IgD-negative memory B cell (primary cell): ENCODE results near the gene ADARB1. TPM values are rescaled to one million over a fixed set of nuclear protein-coding genes. Genes with fewer than 3 reads are reported as not detected.
A peak's percentile ranks its signal among the peaks of the same experiment; 100 is the strongest.

Source experiments
- H3K27ac Mint-ChIP-seq, 3 donors: one replicate each; pipeline ENCODE4 v1.8.0; 2020 to 2022; ENCODE audit warnings: mild to moderate bottlenecking in 3 of 3, mixed read lengths in 3 of 3, moderate library complexity in 1 of 3
- H3K27me3 Mint-ChIP-seq: one replicate; pipeline ENCODE4 v1.8.0; 2021; ENCODE audit warnings: mixed read lengths
- H3K36me3 Mint-ChIP-seq: one replicate; pipeline ENCODE4 v1.8.0; 2020; ENCODE audit warnings: mild to moderate bottlenecking, mixed read lengths
- H3K4me1 Mint-ChIP-seq, 3 donors: one replicate each; pipeline ENCODE4 v1.8.0; 2020 to 2022; ENCODE audit warnings: mixed read lengths in 3 of 3, mild to moderate bottlenecking in 1 of 3
- H3K4me3 Mint-ChIP-seq, 4 donors: one replicate each; pipeline ENCODE4 v1.8.0; 2020 to 2022; ENCODE audit warnings: mild to moderate bottlenecking in 4 of 4, mixed read lengths in 4 of 4, moderate library complexity in 3 of 4
- H3K9me3 Mint-ChIP-seq, 3 donors: one replicate each; pipeline ENCODE4 v1.8.0; 2020 to 2021; ENCODE audit warnings: mixed read lengths in 3 of 3, mild to moderate bottlenecking in 1 of 3
- polyA plus RNA-seq: library from polyadenylated mRNA; unstranded; fragments of 300-500 nt; fragmentation: Illumina TruSeq; gene quantifications from one replicate; pipeline ENCODE4 v1.2.3, GENCODE V29; 2021

The ADARB1 gene
- polyA plus RNA-seq, 1 donor from 2014 or later, result 4.5 TPM

- no peak overlapping the region for H3K4me3 Mint-ChIP-seq
- peaks cover 23% of the 10 kb centered on the region for H3K27me3 Mint-ChIP-seq
- no peak overlapping the region for H3K27ac Mint-ChIP-seq
- peaks cover 0 to 4% (median 1%) of the 10 kb centered on the region in 3 donors for H3K9me3 Mint-ChIP-seq
- H3K4me1 Mint-ChIP-seq, result no peaks in the 10 kb centered on the region
- H3K36me3 Mint-ChIP-seq, result no peaks in the 10 kb centered on the region
Observed at GRCh38 chr21:45234965-45235364, 160.6 kb downstream of the ADARB1 start.

DNA sequence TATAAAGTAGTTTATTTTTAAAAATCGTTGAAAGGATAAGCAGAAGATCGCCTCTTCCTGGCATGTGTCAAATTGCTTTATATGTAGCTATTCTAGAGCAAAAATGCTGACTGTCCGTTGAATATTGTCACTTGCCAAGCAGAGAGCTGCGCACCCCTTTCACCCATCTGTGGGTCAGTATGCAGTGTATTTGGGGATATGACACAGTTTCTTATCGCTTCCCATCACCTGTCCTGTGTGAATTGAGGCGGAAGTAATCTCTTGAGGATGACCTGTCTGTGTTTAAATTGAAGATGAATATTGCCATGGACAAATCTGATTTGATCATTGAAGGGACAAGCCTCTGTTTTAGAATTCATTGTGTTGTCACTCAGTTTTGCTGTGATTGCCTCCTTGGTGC is 161.1 kb downstream of the ADARB1 start:
- no peaks in the 10 kb centered on the region for H3K4me1 Mint-ChIP-seq
- peaks cover 0 to 5% (median 1%) of the 10 kb centered on the region in 3 donors for H3K9me3 Mint-ChIP-seq
- H3K27me3 Mint-ChIP-seq, result peaks cover 23% of the 10 kb centered on the region
- H3K4me3 Mint-ChIP-seq, result no peak overlapping the region
- H3K27ac Mint-ChIP-seq, result no peak overlapping the region
- no peaks in the 10 kb centered on the region for H3K36me3 Mint-ChIP-seq

GRCh38 chr21:45236481-45236880 is 162.1 kb downstream of the ADARB1 start:
- Mint-ChIP-seq H3K36me3 (no peaks in the 10 kb centered on the region), H3K27ac (no peak overlapping the region), H3K4me1 (no peaks in the 10 kb centered on the region), H3K4me3 (peak overlapping the region in 1 of 4 donors; percentile 41), H3K27me3 (peaks cover 27% of the 10 kb centered on the region), H3K9me3 (peaks cover 0 to 13% (median 1%) of the 10 kb centered on the region in 3 donors)

DNA sequence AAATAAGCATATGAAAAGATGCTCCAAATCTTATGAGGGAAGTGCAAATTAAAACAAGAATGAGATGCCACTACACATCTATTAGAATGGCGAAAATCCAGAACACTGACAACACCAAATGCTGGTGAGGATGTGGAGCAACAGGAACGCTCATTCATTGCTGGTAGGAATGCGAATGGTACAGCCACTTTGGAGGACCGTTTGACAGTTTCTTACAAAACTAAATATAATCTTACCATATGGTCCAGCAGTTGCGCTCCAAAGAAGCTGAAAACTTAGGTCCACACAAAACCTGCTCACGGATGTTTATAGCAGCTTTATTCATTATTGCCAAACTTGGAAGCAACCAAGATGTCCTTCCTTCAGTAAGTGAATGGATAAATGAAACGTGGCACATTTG is 163.0 kb downstream of the ADARB1 start:
- Mint-ChIP-seq H3K9me3 (peaks cover 0 to 21% (median 6%) of the 10 kb centered on the region in 3 donors), H3K4me1 (no peaks in the 10 kb centered on the region), H3K27me3 (peaks cover 27% of the 10 kb centered on the region), H3K4me3 (no peak overlapping the region), H3K36me3 (no peaks in the 10 kb centered on the region), H3K27ac (no peak overlapping the region)

DNA sequence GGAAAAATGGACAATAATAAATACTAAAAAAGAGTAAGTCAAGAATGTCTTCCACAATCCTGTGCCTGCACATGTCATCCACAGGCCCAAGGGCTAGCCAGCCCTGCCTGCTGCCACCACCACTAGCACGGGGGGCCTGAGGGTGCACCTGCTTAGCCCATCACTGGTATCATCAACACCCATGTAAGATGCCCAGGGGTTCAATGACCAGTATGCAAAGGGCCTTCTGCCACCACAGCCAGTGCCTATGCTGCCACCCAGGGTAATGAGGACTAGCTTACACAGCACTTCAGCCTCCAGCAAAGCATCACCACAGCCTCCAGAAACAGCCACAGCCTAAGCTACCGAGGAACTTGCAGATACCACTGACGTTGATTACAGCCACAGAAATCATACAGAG is 167.0 kb downstream of the ADARB1 start:
- no peak overlapping the region for H3K27ac Mint-ChIP-seq
- no peaks in the 10 kb centered on the region for H3K4me1 Mint-ChIP-seq
- H3K36me3 Mint-ChIP-seq, result no peaks in the 10 kb centered on the region
- peak overlapping the region in 1 of 4 donors; percentile 9 for H3K4me3 Mint-ChIP-seq
- H3K9me3 Mint-ChIP-seq, result peaks cover 0 to 36% (median 6%) of the 10 kb centered on the region in 3 donors
- peaks cover 20% of the 10 kb centered on the region for H3K27me3 Mint-ChIP-seq

DNA sequence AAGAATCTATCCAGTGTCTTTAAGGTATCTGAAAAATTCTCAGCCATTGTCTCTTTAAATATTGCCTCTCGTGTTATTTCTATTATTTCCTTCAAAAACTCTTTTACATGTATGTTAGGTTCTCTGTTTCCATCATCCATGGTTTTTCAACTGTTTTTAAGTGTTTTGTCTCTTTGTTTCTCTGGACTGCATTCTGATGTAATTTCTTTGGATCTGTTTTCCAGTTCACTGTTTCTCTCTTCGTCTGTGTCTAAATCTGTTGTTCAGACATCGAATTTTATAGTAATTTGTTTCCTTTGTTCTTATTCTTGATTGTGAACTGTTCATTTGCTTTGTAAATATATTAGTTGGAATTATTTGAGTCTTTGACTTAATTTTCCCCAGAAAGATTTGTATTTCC is 169.2 kb downstream of the ADARB1 start:
- peaks cover 0 to 31% (median 4%) of the 10 kb centered on the region in 3 donors for H3K9me3 Mint-ChIP-seq
- no peak overlapping the region for H3K4me3 Mint-ChIP-seq
- H3K27ac Mint-ChIP-seq, result no peak overlapping the region
- H3K36me3 Mint-ChIP-seq, result no peaks in the 10 kb centered on the region
- H3K4me1 Mint-ChIP-seq, result no peaks in the 10 kb centered on the region
- peaks cover 9% of the 10 kb centered on the region for H3K27me3 Mint-ChIP-seq

GRCh38 chr21:45244799-45245340 is 170.5 kb downstream of the ADARB1 start:
- Mint-ChIP-seq H3K4me1 (peaks cover 0 to 2% (median 0%) of the 10 kb centered on the region in 3 donors), H3K9me3 (peaks cover 0 to 31% (median 4%) of the 10 kb centered on the region in 3 donors), H3K27ac (no peak overlapping the region), H3K27me3 (peaks cover 8% of the 10 kb centered on the region), H3K4me3 (no peak overlapping the region), H3K36me3 (no peaks in the 10 kb centered on the region)

- H3K9me3 Mint-ChIP-seq, result peaks cover 0 to 21% (median 4%) of the 10 kb centered on the region in 3 donors
Observed at GRCh38 chr21:45246386-45247320, 172.3 kb downstream of the ADARB1 start.

DNA sequence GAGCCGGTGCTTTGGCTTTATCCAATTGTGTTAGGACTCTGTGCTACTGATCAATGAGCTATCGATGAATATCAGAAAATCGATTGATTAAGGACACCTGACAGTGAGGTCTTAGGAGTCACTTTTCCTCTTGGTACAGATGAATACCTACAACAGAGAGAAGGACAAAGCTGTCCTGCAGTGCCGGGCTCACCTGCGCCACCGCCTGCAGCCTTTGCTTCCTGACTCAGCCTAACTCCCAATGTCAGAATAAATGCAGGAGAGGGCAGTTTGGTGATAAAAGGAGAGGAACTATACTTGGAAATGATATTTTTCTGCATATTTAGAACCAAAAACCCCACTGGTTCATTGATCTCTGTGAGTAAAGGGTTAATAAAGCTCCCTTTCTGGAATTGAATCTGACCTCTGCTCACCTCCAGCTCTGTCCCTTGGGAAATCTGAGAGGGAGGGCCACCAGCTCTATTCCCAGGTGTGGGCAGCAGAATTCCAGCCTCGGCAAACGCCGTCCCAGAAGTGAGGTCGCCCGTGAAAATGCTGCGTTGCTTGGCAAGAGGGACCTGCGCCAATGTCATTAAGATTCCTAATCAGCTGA is 174.0 kb downstream of the ADARB1 start:
- Mint-ChIP-seq H3K4me3 (no peak overlapping the region), H3K27me3 (peaks cover 6% of the 10 kb centered on the region), H3K36me3 (no peaks in the 10 kb centered on the region), H3K27ac (no peak overlapping the region), H3K9me3 (peaks cover 0 to 12% (median 0%) of the 10 kb centered on the region in 3 donors), H3K4me1 (peaks cover 0 to 2% (median 0%) of the 10 kb centered on the region in 3 donors)

More at GRCh38 chr21:45246386-45247320, 172.3 kb downstream of the ADARB1 start:
- H3K27ac Mint-ChIP-seq, result no peak overlapping the region
- no peaks in the 10 kb centered on the region for H3K36me3 Mint-ChIP-seq
- H3K4me1 Mint-ChIP-seq, result peaks cover 0 to 2% (median 0%) of the 10 kb centered on the region in 3 donors
- peaks cover 4% of the 10 kb centered on the region for H3K27me3 Mint-ChIP-seq
- H3K4me3 Mint-ChIP-seq, result no peak overlapping the region

- no peaks in the 10 kb centered on the region for H3K36me3 Mint-ChIP-seq
- H3K27ac Mint-ChIP-seq, result no peak overlapping the region
- peaks cover 0 to 6% (median 0%) of the 10 kb centered on the region in 3 donors for H3K9me3 Mint-ChIP-seq
- peaks cover 6% of the 10 kb centered on the region for H3K27me3 Mint-ChIP-seq
- peaks cover 0 to 2% (median 0%) of the 10 kb centered on the region in 3 donors for H3K4me1 Mint-ChIP-seq
- no peak overlapping the region for H3K4me3 Mint-ChIP-seq
Observed at GRCh38 chr21:45248893-45249381, 174.6 kb downstream of the ADARB1 start.

- Mint-ChIP-seq H3K4me3 (no peak overlapping the region), H3K27me3 (peaks cover 5% of the 10 kb centered on the region), H3K27ac (no peak overlapping the region), H3K4me1 (peaks cover 0 to 5% (median 0%) of the 10 kb centered on the region in 3 donors), H3K9me3 (no peaks in the 10 kb centered on the region), H3K36me3 (no peaks in the 10 kb centered on the region)
Observed at GRCh38 chr21:45249626-45250025, 175.2 kb downstream of the ADARB1 start.

- peaks cover 0 to 9% (median 5%) of the 10 kb centered on the region in 3 donors for H3K4me1 Mint-ChIP-seq
- no peak overlapping the region for H3K27ac Mint-ChIP-seq
- no peaks in the 10 kb centered on the region for H3K36me3 Mint-ChIP-seq
- H3K27me3 Mint-ChIP-seq, result peaks cover 9% of the 10 kb centered on the region
- no peaks in the 10 kb centered on the region for H3K9me3 Mint-ChIP-seq
- no peak overlapping the region for H3K4me3 Mint-ChIP-seq
Observed at GRCh38 chr21:45250272-45250671, 175.9 kb downstream of the ADARB1 start.

- Mint-ChIP-seq H3K9me3 (no peaks in the 10 kb centered on the region), H3K4me1 (peaks cover 0 to 13% (median 5%) of the 10 kb centered on the region in 3 donors), H3K36me3 (no peaks in the 10 kb centered on the region), H3K4me3 (no peak overlapping the region), H3K27me3 (peaks cover 9% of the 10 kb centered on the region), H3K27ac (no peak overlapping the region)
Observed at GRCh38 chr21:45250914-45251634, 176.7 kb downstream of the ADARB1 start.

- peaks cover 0 to 14% (median 5%) of the 10 kb centered on the region in 3 donors for H3K4me1 Mint-ChIP-seq
- no peak overlapping the region for H3K4me3 Mint-ChIP-seq
- no peak overlapping the region for H3K27ac Mint-ChIP-seq
- H3K27me3 Mint-ChIP-seq, result peaks cover 9% of the 10 kb centered on the region
- H3K9me3 Mint-ChIP-seq, result no peaks in the 10 kb centered on the region
- H3K36me3 Mint-ChIP-seq, result no peaks in the 10 kb centered on the region
Observed at GRCh38 chr21:45251635-45252447, 177.5 kb downstream of the ADARB1 start.
